NB4 (cell line): ENCODE measurements around the gene SHANK1.
A peak's percentile ranks its signal among the peaks of the same experiment; 100 is the strongest.

Experiments
- POLR2A ChIP-seq: IDR thresholded peaks from 2 replicates; pipeline ENCODE4 v1.6.1; 2011; ENCODE audit warnings: mild to moderate bottlenecking; ENCODE audit not compliant: insufficient read length; ENCODE audit errors: extremely low read depth
- TF ChIP-seq, protein P1 (sequence below): IDR thresholded peaks from one replicate; pipeline ENCODE4 v1.5.1; 2012; ENCODE audit warnings: low read depth, low read length
- TF ChIP-seq, protein P2 (sequence below): IDR thresholded peaks from 2 replicates; pipeline ENCODE4 v1.6.1; 2011; ENCODE audit warnings: low read depth, low read length

- TF ChIP-seq POLR2A: no peak
- TF ChIP-seq, protein P1, sequence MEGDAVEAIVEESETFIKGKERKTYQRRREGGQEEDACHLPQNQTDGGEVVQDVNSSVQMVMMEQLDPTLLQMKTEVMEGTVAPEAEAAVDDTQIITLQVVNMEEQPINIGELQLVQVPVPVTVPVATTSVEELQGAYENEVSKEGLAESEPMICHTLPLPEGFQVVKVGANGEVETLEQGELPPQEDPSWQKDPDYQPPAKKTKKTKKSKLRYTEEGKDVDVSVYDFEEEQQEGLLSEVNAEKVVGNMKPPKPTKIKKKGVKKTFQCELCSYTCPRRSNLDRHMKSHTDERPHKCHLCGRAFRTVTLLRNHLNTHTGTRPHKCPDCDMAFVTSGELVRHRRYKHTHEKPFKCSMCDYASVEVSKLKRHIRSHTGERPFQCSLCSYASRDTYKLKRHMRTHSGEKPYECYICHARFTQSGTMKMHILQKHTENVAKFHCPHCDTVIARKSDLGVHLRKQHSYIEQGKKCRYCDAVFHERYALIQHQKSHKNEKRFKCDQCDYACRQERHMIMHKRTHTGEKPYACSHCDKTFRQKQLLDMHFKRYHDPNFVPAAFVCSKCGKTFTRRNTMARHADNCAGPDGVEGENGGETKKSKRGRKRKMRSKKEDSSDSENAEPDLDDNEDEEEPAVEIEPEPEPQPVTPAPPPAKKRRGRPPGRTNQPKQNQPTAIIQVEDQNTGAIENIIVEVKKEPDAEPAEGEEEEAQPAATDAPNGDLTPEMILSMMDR: peak; percentile 89
- TF ChIP-seq, protein P2, sequence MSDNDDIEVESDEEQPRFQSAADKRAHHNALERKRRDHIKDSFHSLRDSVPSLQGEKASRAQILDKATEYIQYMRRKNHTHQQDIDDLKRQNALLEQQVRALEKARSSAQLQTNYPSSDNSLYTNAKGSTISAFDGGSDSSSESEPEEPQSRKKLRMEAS: no peak
These were observed 14.1 kb downstream of the SHANK1 start for GRCh38 chr19:50705422-50706019.
